Panc1 (cell line): ENCODE results near the gene INO80. TPM values are rescaled to one million over a fixed set of nuclear protein-coding genes. Genes with fewer than 3 reads are reported as not detected.

Experiments
- ATAC-seq: fragments of 200-7000 bp; cut with Tn5 transposase; 2 replicates; pipeline ENCODE4 v1.9.1; 2020; ENCODE audit warnings: mild to moderate bottlenecking, moderate library complexity
- BruUV-seq: library from RNA; stranded (reverse); fragments of 400-500 nt; replicated peaks from 2 replicates; lab custom pipeline; 2021; lab: Mats Ljungman, UMichigan
- CTCF ChIA-PET: fragments of 300-600 bp; sonication (Branson Sonifier 250); formaldehyde crosslinking; loops from one replicate; lab custom pipeline; 2022; ENCODE audit warnings: antibody characterized with exemption; lab: Charles Lee
- POLR2A ChIA-PET: fragments of 300-600 bp; sonication (Branson Sonifier 250); formaldehyde crosslinking; loops from one replicate; lab custom pipeline; 2022; ENCODE audit warnings: antibody characterized with exemption; lab: Charles Lee
- DNase-seq: peaks from one replicate; pipeline ENCODE4 v3.0.0-alpha.2; 2010; ENCODE audit warnings: low read depth, low spot score
- H3K27ac ChIP-seq: 2 replicates; pipeline ENCODE4 v1.5.1; 2011; ENCODE audit warnings: mild to moderate bottlenecking, low read length, inconsistent platforms
- H3K27me3 ChIP-seq: fragments of 200-500 bp; sonication (Bioruptor generic); 2 replicates; pipeline ENCODE4 v1.6.0; 2014; ENCODE audit warnings: low read length, inconsistent platforms; ENCODE audit not compliant: control insufficient read depth, insufficient read depth
- H3K36me3 ChIP-seq: fragments of 200-500 bp; sonication (Bioruptor generic); 2 replicates; pipeline ENCODE4 v1.5.1; 2014; ENCODE audit warnings: inconsistent platforms, mild to moderate bottlenecking, low read length, moderate library complexity; ENCODE audit not compliant: control insufficient read depth, insufficient read depth
- H3K4me1 ChIP-seq: 2 replicates; pipeline ENCODE4 v1.5.1; 2011; ENCODE audit warnings: inconsistent platforms, mild to moderate bottlenecking, low read length, moderate library complexity; ENCODE audit not compliant: control insufficient read depth, insufficient read depth
- H3K4me3 ChIP-seq, 2 experiments: 2 replicates each; pipeline ENCODE4 v1.5.1; 2011 to 2012; ENCODE audit warnings: low read depth in 2 of 2, low read length in 2 of 2, mild to moderate bottlenecking in 2 of 2, inconsistent platforms in 1 of 2, moderate library complexity in 1 of 2
- H3K9me3 ChIP-seq: fragments of 200-500 bp; sonication (Bioruptor generic); 2 replicates; pipeline ENCODE4 v1.5.1; 2014; ENCODE audit warnings: low read depth, mild to moderate bottlenecking, inconsistent platforms, low read length, moderate library complexity; ENCODE audit not compliant: control insufficient read depth, insufficient read depth
- CTCF ChIP-seq: fragments of 450-650 bp; IDR thresholded peaks from 2 replicates; pipeline ENCODE4 v1.5.1; 2017; ENCODE audit warnings: mild to moderate bottlenecking
- POLR2AphosphoS5 ChIP-seq: IDR thresholded peaks from 2 replicates; pipeline ENCODE4 v1.6.1; 2012; ENCODE audit warnings: mild to moderate bottlenecking, low read depth, low read length, moderate library complexity
- REST ChIP-seq, 2 experiments: IDR thresholded peaks; 2 replicates each; pipeline ENCODE4 v1.6.1; 2011 to 2012; ENCODE audit warnings: low read depth in 2 of 2, control low read depth in 1 of 2, low read length in 1 of 2, mild to moderate bottlenecking in 1 of 2, moderate library complexity in 1 of 2; ENCODE audit not compliant: insufficient read depth in 1 of 2
- SIN3A ChIP-seq: IDR thresholded peaks from 2 replicates; pipeline ENCODE4 v1.6.1; 2012; ENCODE audit warnings: low read depth, mild to moderate bottlenecking, low read length, moderate library complexity, borderline replicate concordance; ENCODE audit not compliant: insufficient read depth
- TCF7L2 ChIP-seq: IDR thresholded peaks from 2 replicates; pipeline ENCODE4 v1.6.1; 2011; ENCODE audit warnings: mild to moderate bottlenecking, low read depth, low read length, inconsistent platforms
- in situ Hi-C: cut with HindIII; loops from 2 replicates; pipeline ENCODE4 v1.10.0; 2016; ENCODE audit warnings: low sequenced_read_pairs, low pct_unique_long_range_greater_than_20kb
- intact Hi-C: fragments of 100-400 bp; cut with micrococcal nuclease; formaldehyde crosslinking; loops from one replicate; pipeline ENCODE4 v1.10.0; 2022; ENCODE audit not compliant: unreplicated experiment
- total RNA-seq: library from RNA; stranded (reverse); gene quantifications from one replicate; pipeline ENCODE4 v1.2.1, GENCODE V29; 2021; ENCODE audit not compliant: unreplicated experiment

INO80 gene
- total RNA-seq, 1 experiment from 2014 or later: 26.2 TPM

GRCh38 chr15:40969363-40969762 is 146.7 kb downstream of the INO80 start:
- H3K9me3 ChIP-seq: no peaks in the 10 kb centered on the region
- no TSS peak for BruUV-seq
- DNase-seq (no peak), ATAC-seq (no peak)
- in situ Hi-C loops (no loop called here), intact Hi-C loops (no loop called here)
- ChIA-PET CTCF (no interaction called here), POLR2A (interaction anchor here (0.7 kb wide), 1 partner anchor 30 kb away, joined by 3 read pairs; no protein-coding TSS in a partner anchor)
- TF ChIP-seq SIN3A (no peak), CTCF (no peak), TCF7L2 (no peak), POLR2AphosphoS5 (no peak), REST (IDR thresholded peaks at IDR 0.05; ENCODE audit: insufficient read depth in 1 of 2, low read depth in 2 of 2, low read length in 1 of 2) (no peak)
- no peak overlapping the region for H3K27ac ChIP-seq
- no peaks in the 10 kb centered on the region for H3K27me3 ChIP-seq
- H3K4me3 ChIP-seq: no peak overlapping the region
- H3K4me1 ChIP-seq: 0 out of 2 replicates have a peak, but pooled peaks cover 3% of the 10 kb centered on the region
- H3K36me3 ChIP-seq: no peaks in the 10 kb centered on the region

- intact Hi-C loops (no loop called here), in situ Hi-C loops (no loop called here)
- no TSS peak for BruUV-seq
- ChIA-PET CTCF (no interaction called here), POLR2A (interaction anchor here (0.7 kb wide), 1 partner anchor 29 kb away, joined by 3 read pairs; no protein-coding TSS in a partner anchor)
- Histone ChIP-seq H3K4me3 (no peak overlapping the region), H3K27ac (no peak overlapping the region), H3K9me3 (no peaks in the 10 kb centered on the region), H3K27me3 (no peaks in the 10 kb centered on the region), H3K4me1 (0 out of 2 replicates have a peak, but pooled peaks cover 3% of the 10 kb centered on the region), H3K36me3 (no peaks in the 10 kb centered on the region)
- ATAC-seq (no peak), DNase-seq (no peak)
- TF ChIP-seq TCF7L2 (no peak), SIN3A (no peak), CTCF (no peak), REST (IDR thresholded peaks at IDR 0.05; ENCODE audit: insufficient read depth in 1 of 2, low read depth in 2 of 2, low read length in 1 of 2) (no peak), POLR2AphosphoS5 (no peak)
Observed at GRCh38 chr15:40968290-40969085, 147.6 kb downstream of the INO80 start.
